Left ventricle myocardium superior (tissue), 1 donor: ENCODE measurements around the gene LYPD8. TPM values are rescaled to one million over a fixed set of nuclear protein-coding genes. Genes with fewer than 3 reads are reported as not detected.
"Not testable (repeated sequence)": the region's sequence is repeated elsewhere in the genome, so short reads cannot be mapped to it uniquely, and the experiment has no call there.

Experiments
- ATAC-seq: fragments of 200-7000 bp; cut with Tn5 transposase; one replicate; pipeline ENCODE4 v1.9.1; 2020; ENCODE audit warnings: mild to moderate bottlenecking, moderate library complexity
- DNase-seq: peaks from one replicate; pipeline ENCODE4 v3.0.0-alpha.2; 2020
- intact Hi-C: fragments of 100-400 bp; cut with micrococcal nuclease; formaldehyde crosslinking; loops from one replicate; pipeline ENCODE4 v1.11.0; 2022
- long read RNA-seq: library from polyadenylated mRNA; unstranded; transcript quantifications from one replicate; pipeline ENCODE4 v2.0.0, GENCODE V29; 2021
- total RNA-seq: library from RNA; stranded (reverse); fragmentation: NEBNext Ultra II Directional; extraction: Animal tissue kit (Norgen Biotek cat#: 25700); gene quantifications from one replicate; pipeline ENCODE4 v1.2.1, GENCODE V29; 2021
- donor health status: DM: no; HTN: yes; CAD: no; lungs with severe emphysema.

Gene LYPD8, protein sequence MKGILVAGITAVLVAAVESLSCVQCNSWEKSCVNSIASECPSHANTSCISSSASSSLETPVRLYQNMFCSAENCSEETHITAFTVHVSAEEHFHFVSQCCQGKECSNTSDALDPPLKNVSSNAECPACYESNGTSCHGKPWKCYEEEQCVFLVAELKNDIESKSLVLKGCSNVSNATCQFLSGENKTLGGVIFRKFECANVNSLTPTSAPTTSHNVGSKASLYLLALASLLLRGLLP
- not detected for total RNA-seq
- long read RNA-seq, result 0 reads

DNA sequence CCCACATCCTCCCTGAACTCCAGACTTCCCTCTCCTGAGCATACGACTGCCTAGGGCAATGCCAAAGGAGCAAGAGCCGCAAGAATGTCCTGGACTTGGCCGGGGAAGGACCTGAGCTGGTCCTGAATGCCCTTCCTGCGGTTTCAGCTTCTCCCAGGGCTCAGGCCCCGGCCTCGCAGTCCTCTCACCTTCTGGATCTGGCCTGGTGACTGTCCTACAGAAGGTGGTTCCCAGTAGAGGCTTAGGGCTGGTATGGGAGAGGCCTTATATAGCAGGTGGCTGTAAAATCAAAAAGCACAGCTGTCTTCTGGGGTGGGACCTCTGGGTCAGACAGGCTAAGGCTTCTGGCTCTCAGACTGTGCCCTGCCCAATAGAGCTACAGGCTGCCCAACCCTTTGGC is at the start of gene LYPD8:
TSS of gene LYPD8 (minus strand) at position 243 of the 400 bp plus-strand sequence. CDS start 4,678 bp downstream, outside the sequence.
- ATAC-seq (no peak), DNase-seq (no peak)
- intact Hi-C loops, result no loop called here

DNA sequence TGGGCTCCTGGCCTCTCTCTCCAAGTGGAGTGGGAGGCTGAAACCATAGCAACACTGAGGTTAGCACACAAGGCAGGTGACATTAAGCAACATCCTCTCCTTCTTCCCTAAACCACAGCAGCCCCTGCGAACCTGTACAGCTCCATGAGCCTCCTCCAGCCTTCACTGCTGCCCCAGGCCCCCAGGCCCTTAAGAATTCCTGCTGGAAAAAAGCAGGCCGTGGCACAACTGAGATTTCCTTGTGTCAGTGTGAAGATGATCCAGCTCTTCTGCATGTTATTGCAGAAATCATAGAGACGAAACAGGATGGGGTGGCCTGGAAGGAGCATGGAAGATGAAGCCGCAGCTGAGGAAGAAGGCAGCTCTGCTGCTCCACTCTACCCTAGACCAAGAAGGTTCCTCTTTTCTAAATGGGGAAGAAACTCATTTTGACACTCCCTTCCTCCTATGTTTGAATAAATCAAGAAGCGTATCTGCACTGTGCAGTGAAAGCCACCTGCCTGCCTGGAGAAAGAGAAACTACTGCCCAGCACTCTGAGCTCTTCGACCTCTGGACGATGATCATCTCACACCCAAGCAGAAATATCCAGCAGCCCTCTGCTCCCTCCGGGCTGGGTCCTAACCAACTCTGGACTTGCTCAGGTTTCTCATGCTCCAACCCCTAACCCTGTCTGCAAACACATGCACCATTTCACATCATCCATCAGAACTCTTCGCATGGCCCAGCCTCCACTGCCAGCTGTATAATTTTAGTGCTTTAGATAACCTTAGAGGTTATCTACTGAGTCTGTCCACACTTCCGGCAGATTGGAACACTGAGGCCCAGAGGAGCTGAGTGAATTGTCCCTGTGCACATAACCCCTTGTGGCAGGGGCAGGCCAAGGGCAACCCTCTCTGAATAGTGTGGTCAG is 49.5 kb upstream of the LYPD8 start:
- DNase-seq (no peak), ATAC-seq (peak; percentile 74)
- intact Hi-C loops, result loop anchor here (5.0 kb wide), 1 partner anchor 183 kb away; no protein-coding TSS in a partner anchor

GRCh38 chr1:248803501-248803900 is 47.9 kb upstream of the LYPD8 start:
- ATAC-seq, DNase-seq, intact Hi-C loops: not testable (repeated sequence)

DNA sequence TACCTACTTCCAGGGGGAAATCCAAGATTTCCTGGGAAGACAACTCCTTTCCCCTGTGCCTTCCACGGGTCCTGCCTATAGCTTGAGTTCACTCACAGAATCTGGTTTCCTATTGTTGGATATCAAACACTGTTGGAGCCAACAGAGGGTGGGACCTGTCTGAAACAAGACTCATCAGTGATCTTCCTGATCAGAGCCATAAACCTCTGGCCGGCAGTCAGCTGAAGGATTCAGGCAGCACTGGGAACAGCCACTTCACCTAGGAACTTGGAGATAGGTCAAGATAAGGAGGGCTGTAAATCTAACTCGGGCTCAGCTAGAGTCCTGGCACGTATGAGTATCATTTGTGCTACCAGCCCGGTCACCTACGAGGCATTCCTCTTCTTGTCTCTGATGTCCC is 46.9 kb upstream of the LYPD8 start:
- ATAC-seq (no peak), DNase-seq (no peak)
- intact Hi-C loops, result no loop called here

DNA sequence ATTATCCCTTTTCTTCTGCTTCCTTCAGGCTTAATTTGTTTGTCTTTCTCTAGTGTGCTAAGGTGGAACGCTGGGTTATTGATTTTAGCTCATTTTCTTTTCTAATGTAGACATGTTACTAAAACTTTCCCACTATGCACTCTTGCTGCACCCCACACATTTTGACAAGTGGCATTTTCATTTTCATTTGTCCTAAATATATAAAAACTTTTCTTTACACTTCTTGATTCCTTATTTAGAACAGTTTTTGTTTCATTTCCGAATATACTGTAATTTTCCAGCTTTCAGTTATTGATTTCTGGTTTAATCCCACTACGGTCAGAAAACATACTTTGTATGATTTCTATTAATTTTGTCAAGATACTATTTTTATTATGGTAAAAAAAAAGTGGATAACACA is 44.9 kb upstream of the LYPD8 start:
- no peak for DNase-seq
- intact Hi-C loops, result no loop called here
- no peak for ATAC-seq

- ATAC-seq, result no peak
- intact Hi-C loops, result no loop called here
Observed at GRCh38 chr1:248798791-248799190, 43.2 kb upstream of the LYPD8 start.

GRCh38 chr1:248794663-248795062 is 39.1 kb upstream of the LYPD8 start:
- intact Hi-C loops, ATAC-seq, DNase-seq: not testable (repeated sequence)

More at GRCh38 chr1:248798791-248799190, 43.2 kb upstream of the LYPD8 start:
- no peak for DNase-seq

DNA sequence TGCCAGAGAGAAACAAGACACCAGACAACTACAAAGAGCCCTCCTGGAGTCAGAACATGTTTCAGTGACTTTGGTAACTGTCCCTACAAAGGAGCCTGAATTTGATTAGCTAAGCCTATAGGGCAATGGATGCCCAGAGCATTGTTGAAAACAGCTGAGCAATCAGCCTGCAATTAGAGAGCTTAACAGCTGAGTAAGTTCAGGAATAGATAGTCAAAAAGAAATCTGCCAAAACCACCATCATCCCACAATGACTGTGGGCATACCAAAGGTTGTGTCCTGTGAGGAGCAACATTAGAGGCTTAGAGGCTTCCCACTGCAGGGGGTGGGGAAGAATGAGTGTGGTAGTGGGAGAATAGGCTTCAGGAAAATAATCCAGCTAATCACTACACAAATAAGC is 38.0 kb upstream of the LYPD8 start:
- ATAC-seq (no peak), DNase-seq (no peak)
- intact Hi-C loops, result no loop called here

DNA sequence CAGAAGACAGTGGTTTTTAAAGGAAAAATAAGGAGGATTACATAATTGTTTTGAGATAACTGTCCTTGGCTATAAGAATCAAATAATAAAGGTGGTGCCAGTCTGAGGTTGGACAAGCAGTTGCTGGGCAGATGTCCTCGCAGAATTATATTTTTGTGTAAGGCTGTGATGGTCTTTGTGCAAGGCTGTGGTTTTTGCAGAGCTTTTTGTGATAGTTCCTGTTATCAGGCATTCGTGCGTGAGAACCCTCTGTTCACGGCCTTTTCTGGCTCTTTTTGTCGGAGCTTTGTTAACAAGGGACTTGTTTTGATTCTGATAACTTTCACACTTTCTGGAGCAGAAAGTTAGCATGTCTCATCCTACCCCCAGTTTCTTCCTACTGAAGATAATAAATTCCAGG is 36.8 kb upstream of the LYPD8 start:
- intact Hi-C loops, result no loop called here

GRCh38 chr1:248791010-248791409 is 35.5 kb upstream of the LYPD8 start:
- ATAC-seq (no peak), DNase-seq (no peak)
- intact Hi-C loops, result no loop called here

More for the DNA sequence above, 36.8 kb upstream of the LYPD8 start:
- DNase-seq (no peak), ATAC-seq (no peak)

- DNase-seq, result no peak
- intact Hi-C loops, result no loop called here
Observed at GRCh38 chr1:248790456-248790855, 34.9 kb upstream of the LYPD8 start.

DNA sequence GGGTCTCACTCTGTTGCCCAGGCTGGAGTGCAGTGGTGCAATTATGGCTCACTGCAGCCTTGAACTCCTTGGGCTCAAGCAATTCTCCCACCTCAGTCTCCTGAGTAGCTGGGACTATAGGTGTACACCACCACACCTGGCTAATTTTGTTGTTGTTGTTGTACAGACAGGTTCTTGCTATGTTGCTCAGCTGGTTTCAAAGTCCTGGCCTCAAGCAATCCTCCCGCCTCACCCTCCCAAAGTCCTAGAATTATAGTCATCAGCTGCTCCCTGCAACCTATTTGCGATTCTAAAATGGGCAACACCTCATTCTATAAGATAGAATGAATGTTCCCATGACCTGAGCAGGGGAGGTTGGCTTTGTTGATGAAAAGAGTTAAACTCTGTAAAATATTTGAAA is 33.8 kb upstream of the LYPD8 start:
- intact Hi-C loops, ATAC-seq, DNase-seq: not testable (repeated sequence)

More at GRCh38 chr1:248790456-248790855, 34.9 kb upstream of the LYPD8 start:
- ATAC-seq, result no peak

GRCh38 chr1:248788327-248788726 is 32.8 kb upstream of the LYPD8 start:
- DNase-seq (no peak), ATAC-seq (no peak)
- intact Hi-C loops, result no loop called here

DNA sequence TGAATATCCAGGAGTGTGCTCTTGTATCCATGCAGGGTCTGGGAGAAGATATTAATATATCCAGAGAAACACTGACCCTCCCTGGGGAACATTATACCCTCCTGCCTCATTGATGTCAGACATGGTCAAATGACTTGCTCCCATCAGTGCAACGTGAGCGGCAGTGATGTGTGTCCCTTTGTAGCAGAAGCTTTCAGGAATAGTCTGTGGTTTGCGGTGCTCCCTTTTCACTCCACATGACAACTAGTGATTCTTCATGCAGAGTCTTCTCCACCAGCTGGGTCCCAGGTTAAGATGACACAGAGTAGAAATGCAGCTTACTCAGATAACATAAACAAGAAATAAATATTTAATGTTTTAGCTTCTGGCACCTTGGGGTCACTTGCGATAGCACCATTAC is 31.9 kb upstream of the LYPD8 start:
- ATAC-seq, result no peak
- DNase-seq, result no peak
- intact Hi-C loops, result no loop called here

GRCh38 chr1:248786156-248786555 is 30.6 kb upstream of the LYPD8 start:
- intact Hi-C loops, result no loop called here
- no peak for ATAC-seq
- DNase-seq, result no peak

DNA sequence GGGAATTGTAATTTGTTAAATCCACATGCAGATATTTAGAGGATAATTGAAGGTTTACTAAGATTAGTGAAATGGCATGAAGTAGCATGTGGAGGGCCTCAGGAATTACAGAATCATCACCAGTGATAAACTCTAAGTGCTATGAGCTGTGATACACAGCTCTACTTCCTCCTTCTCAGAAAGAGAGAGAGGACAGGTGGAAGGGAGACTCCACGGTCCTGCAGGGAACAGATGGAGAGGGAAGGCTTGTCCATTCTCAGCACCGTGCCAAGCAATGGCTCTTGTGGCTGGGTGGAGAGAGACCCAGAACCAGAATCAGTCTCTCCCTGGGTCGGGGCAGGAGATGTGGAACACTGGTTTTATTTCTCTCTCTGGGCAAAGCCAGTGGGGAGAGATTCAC is 27.8 kb upstream of the LYPD8 start:
- intact Hi-C loops, result no loop called here
- ATAC-seq (no peak), DNase-seq (no peak)

DNA sequence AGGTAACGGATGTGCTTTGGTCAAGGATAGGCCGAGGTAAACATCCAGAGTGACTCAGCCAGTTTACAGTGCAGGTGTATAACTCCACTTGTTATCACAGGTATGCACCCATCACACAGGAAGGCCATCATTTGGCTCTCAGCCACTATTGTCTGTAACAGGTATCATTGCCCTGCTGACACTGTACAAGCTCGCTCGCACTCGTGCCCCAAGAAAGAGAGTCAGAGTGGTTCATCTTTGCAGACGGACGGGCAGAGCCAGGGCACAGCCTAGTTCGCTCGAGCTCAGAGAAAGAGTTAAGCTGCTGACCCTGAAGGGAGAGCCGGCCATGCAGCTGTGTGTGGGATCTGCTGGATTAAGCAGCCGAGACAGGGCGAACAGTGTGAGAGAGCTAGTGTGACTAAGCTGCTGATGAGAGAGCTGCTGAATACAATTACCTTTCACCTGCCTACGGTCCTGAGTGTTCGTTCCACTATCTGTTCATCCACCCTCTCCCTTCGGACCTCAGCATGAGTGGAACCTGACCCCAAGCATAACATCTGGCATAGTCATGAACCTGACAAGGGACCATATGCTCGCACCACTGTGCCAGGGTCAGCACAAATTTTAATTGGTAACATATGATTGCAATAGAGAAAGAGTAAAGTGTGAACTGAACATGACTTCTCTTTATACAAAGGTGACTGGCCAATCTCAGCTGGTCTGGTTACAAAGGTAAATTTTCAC is 27.0 kb upstream of the LYPD8 start:
- DNase-seq (no peak), ATAC-seq (no peak)
- intact Hi-C loops, result no loop called here

DNA sequence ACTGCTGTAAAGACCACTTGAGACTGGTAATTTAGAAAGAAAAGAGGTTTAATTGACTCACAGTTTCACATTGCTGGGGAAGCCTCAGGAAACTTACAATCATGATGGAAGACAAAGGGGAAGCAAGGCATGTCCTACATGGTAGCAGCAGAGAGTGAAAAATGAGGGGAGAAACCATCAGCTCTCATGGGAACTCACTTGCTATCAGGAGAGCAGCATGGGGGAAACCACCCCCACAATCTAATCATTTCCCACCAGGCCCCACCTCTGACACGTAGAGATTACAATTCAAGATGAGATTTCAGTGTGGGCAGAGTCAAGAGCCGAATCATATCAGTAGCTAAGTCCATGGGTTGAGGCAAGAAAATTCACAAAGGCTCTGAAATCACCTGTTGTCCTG is 23.8 kb upstream of the LYPD8 start:
- ATAC-seq (no peak), DNase-seq (no peak)

DNA sequence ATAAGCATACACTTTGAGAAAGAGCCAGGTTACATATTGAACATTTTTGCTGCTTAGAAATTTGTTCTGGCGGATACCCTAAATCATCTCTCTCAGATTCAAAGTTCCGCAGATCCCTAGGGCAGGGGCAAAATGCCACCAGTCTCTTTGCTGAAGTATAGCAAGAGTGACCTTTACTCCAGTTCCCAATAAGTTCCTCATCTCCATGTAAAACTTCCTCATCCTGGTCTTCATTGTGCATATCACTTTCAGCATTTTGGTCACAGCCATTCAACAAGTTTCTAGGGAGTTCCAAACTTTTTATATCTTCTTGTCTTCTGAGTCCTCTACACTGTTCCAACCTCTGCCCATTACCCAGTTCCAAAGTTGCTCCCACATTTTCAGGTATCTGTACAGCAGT is 23.3 kb upstream of the LYPD8 start:
- intact Hi-C loops, result no loop called here
- ATAC-seq, result no peak
- DNase-seq, result no peak

More for the DNA sequence above, 23.8 kb upstream of the LYPD8 start:
- intact Hi-C loops, result no loop called here

- ATAC-seq, result no peak
- intact Hi-C loops, result no loop called here
- no peak for DNase-seq
Observed at GRCh38 chr1:248776991-248777390, 21.4 kb upstream of the LYPD8 start.
